ENCODE measurements around the gene ARHGEF37.

ARHGEF37 gene

GRCh38 chr5:149627070-149627469, 45.8 kb downstream of the ARHGEF37 start:
- Histone ChIP-seq H3K36me3 (ENCODE audit: insufficient read depth, low read length) (no peaks in the 10 kb centered on the region), H3K4me3 (ENCODE audit: low read length, poor library complexity, severe bottlenecking) (no peak overlapping the region)

GRCh38 chr5:149628221-149628620, 46.9 kb downstream of the ARHGEF37 start:
- Histone ChIP-seq H3K36me3 (ENCODE audit: insufficient read depth, low read length) (no peaks in the 10 kb centered on the region), H2AFZ (ENCODE audit: low read length) (no peak overlapping the region), H3K9me2 (replicated peaks; ENCODE audit: low read depth, low read length) (no peaks in the 10 kb centered on the region), H3K79me2 (ENCODE audit: insufficient read depth, low read length) (no peaks in the 10 kb centered on the region), H4K20me1 (ENCODE audit: insufficient read depth, low read length, poor library complexity, severe bottlenecking) (no peaks in the 10 kb centered on the region), H3K4me1 (ENCODE audit: insufficient read depth, low read length, poor library complexity, severe bottlenecking) (no peaks in the 10 kb centered on the region), H3K27me3 (ENCODE audit: insufficient read depth, low read length, poor library complexity, severe bottlenecking) (no peaks in the 10 kb centered on the region), H3K9me3 (ENCODE audit: insufficient read depth, low read depth, low read length) (no peaks in the 10 kb centered on the region), H3K4me2 (ENCODE audit: low read depth, low read length, poor library complexity, severe bottlenecking) (no peak overlapping the region), H3K9ac (ENCODE audit: low read depth, low read length, poor library complexity, severe bottlenecking) (no peak overlapping the region), H3F3A (ENCODE audit: low read depth) (no peaks in the 10 kb centered on the region), H3K4me3 (ENCODE audit: low read length, poor library complexity, severe bottlenecking) (no peak overlapping the region)
- TF ChIP-seq EZH2phosphoT487 (IDR thresholded peaks at IDR 0.05; ENCODE audit: borderline replicate concordance) (no peak), CTCF (conservative IDR thresholded peaks at IDR 0.05; ENCODE audit: low read length) (no peak)

More at GRCh38 chr5:149627070-149627469, 45.8 kb downstream of the ARHGEF37 start:
- Histone ChIP-seq H2AFZ (ENCODE audit: low read length) (no peak overlapping the region), H3K79me2 (ENCODE audit: insufficient read depth, low read length) (no peaks in the 10 kb centered on the region), H3K4me1 (ENCODE audit: insufficient read depth, low read length, poor library complexity, severe bottlenecking) (no peaks in the 10 kb centered on the region), H3K9me2 (replicated peaks; ENCODE audit: low read depth, low read length) (no peaks in the 10 kb centered on the region), H3F3A (ENCODE audit: low read depth) (no peaks in the 10 kb centered on the region), H3K4me2 (ENCODE audit: low read depth, low read length, poor library complexity, severe bottlenecking) (no peak overlapping the region), H3K9me3 (ENCODE audit: insufficient read depth, low read depth, low read length) (no peaks in the 10 kb centered on the region), H3K27me3 (ENCODE audit: insufficient read depth, low read length, poor library complexity, severe bottlenecking) (no peaks in the 10 kb centered on the region), H3K9ac (ENCODE audit: low read depth, low read length, poor library complexity, severe bottlenecking) (no peak overlapping the region), H4K20me1 (ENCODE audit: insufficient read depth, low read length, poor library complexity, severe bottlenecking) (no peaks in the 10 kb centered on the region)
- no peak for TF ChIP-seq EZH2phosphoT487 (IDR thresholded peaks at IDR 0.05; ENCODE audit: borderline replicate concordance)

- Histone ChIP-seq H3K9ac (ENCODE audit: low read depth, low read length, poor library complexity, severe bottlenecking) (no peak overlapping the region), H3F3A (ENCODE audit: low read depth) (no peaks in the 10 kb centered on the region), H2AFZ (ENCODE audit: low read length) (no peak overlapping the region), H4K20me1 (ENCODE audit: insufficient read depth, low read length, poor library complexity, severe bottlenecking) (no peaks in the 10 kb centered on the region), H3K9me2 (replicated peaks; ENCODE audit: low read depth, low read length) (no peaks in the 10 kb centered on the region), H3K79me2 (ENCODE audit: insufficient read depth, low read length) (no peaks in the 10 kb centered on the region), H3K4me1 (ENCODE audit: insufficient read depth, low read length, poor library complexity, severe bottlenecking) (no peaks in the 10 kb centered on the region), H3K36me3 (ENCODE audit: insufficient read depth, low read length) (no peaks in the 10 kb centered on the region), H3K27me3 (ENCODE audit: insufficient read depth, low read length, poor library complexity, severe bottlenecking) (no peaks in the 10 kb centered on the region), H3K9me3 (ENCODE audit: insufficient read depth, low read depth, low read length) (no peaks in the 10 kb centered on the region), H3K4me2 (ENCODE audit: low read depth, low read length, poor library complexity, severe bottlenecking) (no peak overlapping the region), H3K4me3 (ENCODE audit: low read length, poor library complexity, severe bottlenecking) (no peak overlapping the region)
- TF ChIP-seq EZH2phosphoT487 (IDR thresholded peaks at IDR 0.05; ENCODE audit: borderline replicate concordance) (no peak), CTCF (conservative IDR thresholded peaks at IDR 0.05; ENCODE audit: low read length) (no peak)
Observed at GRCh38 chr5:149628846-149629388, 47.6 kb downstream of the ARHGEF37 start.

- Histone ChIP-seq H3K36me3 (ENCODE audit: insufficient read depth, low read length) (no peaks in the 10 kb centered on the region), H3K27me3 (ENCODE audit: insufficient read depth, low read length, poor library complexity, severe bottlenecking) (no peaks in the 10 kb centered on the region), H3K4me3 (ENCODE audit: low read length, poor library complexity, severe bottlenecking) (no peak overlapping the region), H3K9ac (ENCODE audit: low read depth, low read length, poor library complexity, severe bottlenecking) (no peak overlapping the region), H3K79me2 (ENCODE audit: insufficient read depth, low read length) (no peaks in the 10 kb centered on the region), H4K20me1 (ENCODE audit: insufficient read depth, low read length, poor library complexity, severe bottlenecking) (no peaks in the 10 kb centered on the region), H3K4me1 (ENCODE audit: insufficient read depth, low read length, poor library complexity, severe bottlenecking) (no peaks in the 10 kb centered on the region), H3F3A (ENCODE audit: low read depth) (no peaks in the 10 kb centered on the region), H2AFZ (ENCODE audit: low read length) (no peak overlapping the region), H3K9me3 (ENCODE audit: insufficient read depth, low read depth, low read length) (no peaks in the 10 kb centered on the region), H3K9me2 (replicated peaks; ENCODE audit: low read depth, low read length) (no peaks in the 10 kb centered on the region), H3K4me2 (ENCODE audit: low read depth, low read length, poor library complexity, severe bottlenecking) (no peak overlapping the region)
- no peak for TF ChIP-seq EZH2phosphoT487 (IDR thresholded peaks at IDR 0.05; ENCODE audit: borderline replicate concordance)
- no peak for TF ChIP-seq CTCF (conservative IDR thresholded peaks at IDR 0.05; ENCODE audit: low read length)
Observed at GRCh38 chr5:149629421-149629820, 48.1 kb downstream of the ARHGEF37 start.

All from Loucy (cell line).